Mesendoderm (in vitro differentiated cells): ENCODE data around the gene RGL1.
A peak's percentile ranks its signal among the peaks of the same experiment; 100 is the strongest.

Experiments
- DNase-seq: peaks from one replicate; pipeline ENCODE4 v3.0.0; 2013
- H2AK5ac ChIP-seq: 2 replicates; pipeline ENCODE4 v1.6.1; 2013; ENCODE audit warnings: low read length, inconsistent platforms
- H2BK120ac ChIP-seq: 2 replicates; pipeline ENCODE4 v1.6.1; 2013; ENCODE audit warnings: low read depth, mild to moderate bottlenecking, low read length, moderate library complexity, mixed read lengths
- H2BK15ac ChIP-seq: replicated peaks from 2 replicates; pipeline ENCODE4 v1.6.1; 2013; ENCODE audit warnings: low read depth, mild to moderate bottlenecking, moderate library complexity
- H2BK5ac ChIP-seq: 2 replicates; pipeline ENCODE4 v1.6.1; 2013; ENCODE audit warnings: low read length, inconsistent platforms
- H3K18ac ChIP-seq: 2 replicates; pipeline ENCODE4 v1.6.1; 2013; ENCODE audit warnings: mild to moderate bottlenecking, low read length, mixed read lengths
- H3K23ac ChIP-seq: one replicate; pipeline ENCODE4 v1.6.1; 2013; ENCODE audit warnings: low read length
- H3K27ac ChIP-seq: 2 replicates; pipeline ENCODE4 v1.5.1; 2013; ENCODE audit warnings: low read depth, mild to moderate bottlenecking, inconsistent platforms, low read length, moderate library complexity
- H3K27me3 ChIP-seq: 2 replicates; pipeline ENCODE4 v1.6.1; 2013; ENCODE audit warnings: low read length, control low read depth, mild to moderate bottlenecking, inconsistent platforms; ENCODE audit not compliant: insufficient read depth, poor library complexity
- H3K36me3 ChIP-seq: 2 replicates; pipeline ENCODE4 v1.6.1; 2013; ENCODE audit warnings: low read length, inconsistent platforms; ENCODE audit not compliant: control insufficient read depth, insufficient read depth
- H3K4ac ChIP-seq: one replicate; pipeline ENCODE4 v1.6.1; 2013; ENCODE audit warnings: low read depth, mild to moderate bottlenecking, low read length, moderate library complexity
- H3K4me1 ChIP-seq: 2 replicates; pipeline ENCODE4 v1.6.1; 2013; ENCODE audit warnings: low read depth, low read length, inconsistent platforms; ENCODE audit not compliant: control insufficient read depth
- H3K4me2 ChIP-seq: 2 replicates; pipeline ENCODE4 v1.6.1; 2013; ENCODE audit warnings: low read length
- H3K4me3 ChIP-seq: 2 replicates; pipeline ENCODE4 v1.5.1; 2013; ENCODE audit warnings: mild to moderate bottlenecking, low read length
- H3K56ac ChIP-seq: one replicate; pipeline ENCODE4 v1.6.1; 2013; ENCODE audit warnings: low read length
- H3K79me1 ChIP-seq: 2 replicates; pipeline ENCODE4 v1.6.1; 2013; ENCODE audit warnings: low read length, inconsistent platforms
- H3K79me2 ChIP-seq: 2 replicates; pipeline ENCODE4 v1.6.1; 2013; ENCODE audit warnings: mild to moderate bottlenecking, low read length; ENCODE audit not compliant: control insufficient read depth, insufficient read depth
- H3K9ac ChIP-seq: 2 replicates; pipeline ENCODE4 v1.6.1; 2013; ENCODE audit warnings: low read length, inconsistent platforms
- H4K5ac ChIP-seq: one replicate; pipeline ENCODE4 v1.6.1; 2013; ENCODE audit warnings: low read length
- H4K8ac ChIP-seq: one replicate; pipeline ENCODE4 v1.6.1; 2013; ENCODE audit warnings: low read depth, mild to moderate bottlenecking, control low read depth, low read length, moderate library complexity
- WGBS: extraction: QIAGEN DNeasy Blood & Tissue Kit; methylation state at CpG from one replicate; pipeline ENCODE4 v1.1.7; 2013; ENCODE audit warnings: low lambda C conversion rate, missing lambda C conversion rate; ENCODE audit not compliant: insufficient coverage; ENCODE audit errors: extremely low coverage; 5-methylcytosine and 5-hydroxymethylcytosine counted together

The RGL1 gene

GRCh38 chr1:183934314-183934713, 129.4 kb downstream of the RGL1 start:
- Histone ChIP-seq H4K5ac (no peak overlapping the region), H3K4me2 (no peak overlapping the region), H3K18ac (no peak overlapping the region), H2BK5ac (no peak overlapping the region), H2AK5ac (no peak overlapping the region), H2BK15ac (no peak overlapping the region), H3K4ac (no peak overlapping the region), H3K79me1 (no peaks in the 10 kb centered on the region), H2BK120ac (no peak overlapping the region), H4K8ac (no peak overlapping the region), H3K9ac (no peak overlapping the region), H3K27ac (no peak overlapping the region), H3K36me3 (no peaks in the 10 kb centered on the region), H3K4me1 (no peaks in the 10 kb centered on the region), H3K4me3 (no peak overlapping the region), H3K79me2 (no peaks in the 10 kb centered on the region), H3K56ac (no peak overlapping the region), H3K23ac (no peak overlapping the region), H3K27me3 (no peaks in the 10 kb centered on the region)
- no peak for DNase-seq
- no CpG with 5 or more reads among the region's 6 CpGs for WGBS

GRCh38 chr1:183936009-183936408, 131.1 kb downstream of the RGL1 start:
- no CpG with 5 or more reads among the region's 7 CpGs for WGBS
- DNase-seq, result no peak
- H3K27me3 ChIP-seq, result no peaks in the 10 kb centered on the region

GRCh38 chr1:183936791-183937190, 131.9 kb downstream of the RGL1 start:
- no peak for DNase-seq
- Histone ChIP-seq H3K56ac (no peak overlapping the region), H3K23ac (no peak overlapping the region), H4K5ac (no peak overlapping the region), H3K18ac (no peak overlapping the region), H2AK5ac (no peak overlapping the region), H3K79me2 (no peaks in the 10 kb centered on the region), H2BK15ac (no peak overlapping the region), H2BK120ac (no peak overlapping the region), H3K4ac (no peak overlapping the region), H3K9ac (no peak overlapping the region), H4K8ac (no peak overlapping the region), H3K4me1 (no peaks in the 10 kb centered on the region), H2BK5ac (no peak overlapping the region), H3K27ac (no peak overlapping the region), H3K4me3 (no peak overlapping the region), H3K27me3 (no peaks in the 10 kb centered on the region), H3K36me3 (no peaks in the 10 kb centered on the region), H3K4me2 (no peak overlapping the region), H3K79me1 (no peaks in the 10 kb centered on the region)
- no CpG with 5 or more reads among the region's 7 CpGs for WGBS

More at GRCh38 chr1:183936009-183936408, 131.1 kb downstream of the RGL1 start:
- no peaks in the 10 kb centered on the region for H3K4me1 ChIP-seq
- H4K8ac ChIP-seq, result no peak overlapping the region
- H3K4ac ChIP-seq, result no peak overlapping the region
- no peak overlapping the region for H2BK15ac ChIP-seq
- no peak overlapping the region for H2BK5ac ChIP-seq
- no peak overlapping the region for H3K4me2 ChIP-seq
- H3K27ac ChIP-seq, result no peak overlapping the region
- H2AK5ac ChIP-seq, result no peak overlapping the region
- H4K5ac ChIP-seq, result no peak overlapping the region
- H3K18ac ChIP-seq, result no peak overlapping the region
- no peak overlapping the region for H3K4me3 ChIP-seq
- no peak overlapping the region for H3K9ac ChIP-seq
- no peaks in the 10 kb centered on the region for H3K79me1 ChIP-seq
- H3K23ac ChIP-seq, result no peak overlapping the region
- no peaks in the 10 kb centered on the region for H3K36me3 ChIP-seq
- H3K56ac ChIP-seq, result no peak overlapping the region
- no peak overlapping the region for H2BK120ac ChIP-seq
- H3K79me2 ChIP-seq, result no peaks in the 10 kb centered on the region

- no CpG with 5 or more reads among the region's 11 CpGs for WGBS
- no peak overlapping the region for H3K56ac ChIP-seq
- no peak overlapping the region for H4K8ac ChIP-seq
- no peaks in the 10 kb centered on the region for H3K79me2 ChIP-seq
- H3K27ac ChIP-seq, result no peak overlapping the region
- no peaks in the 10 kb centered on the region for H3K36me3 ChIP-seq
- no peaks in the 10 kb centered on the region for H3K4me1 ChIP-seq
- DNase-seq, result no peak
- no peak overlapping the region for H3K18ac ChIP-seq
- no peak overlapping the region for H3K23ac ChIP-seq
- H2BK5ac ChIP-seq, result no peak overlapping the region
- no peak overlapping the region for H3K4me2 ChIP-seq
- no peak overlapping the region for H2AK5ac ChIP-seq
- H2BK120ac ChIP-seq, result no peak overlapping the region
- no peak overlapping the region for H3K4me3 ChIP-seq
- no peak overlapping the region for H2BK15ac ChIP-seq
- no peak overlapping the region for H3K4ac ChIP-seq
- H4K5ac ChIP-seq, result no peak overlapping the region
- H3K79me1 ChIP-seq, result no peaks in the 10 kb centered on the region
- no peaks in the 10 kb centered on the region for H3K27me3 ChIP-seq
- no peak overlapping the region for H3K9ac ChIP-seq
Observed at GRCh38 chr1:183937611-183938010, 132.7 kb downstream of the RGL1 start.

GRCh38 chr1:183941001-183941400, 136.1 kb downstream of the RGL1 start:
- Histone ChIP-seq H3K56ac (no peak overlapping the region), H3K4ac (no peak overlapping the region), H3K18ac (no peak overlapping the region), H3K36me3 (no peaks in the 10 kb centered on the region), H2BK120ac (no peak overlapping the region), H3K79me1 (no peaks in the 10 kb centered on the region), H2AK5ac (no peak overlapping the region), H4K5ac (no peak overlapping the region), H3K27me3 (no peaks in the 10 kb centered on the region), H2BK5ac (no peak overlapping the region), H3K79me2 (no peaks in the 10 kb centered on the region), H2BK15ac (no peak overlapping the region), H4K8ac (no peak overlapping the region), H3K23ac (no peak overlapping the region), H3K27ac (no peak overlapping the region), H3K4me1 (peaks cover 6% of the 10 kb centered on the region), H3K4me3 (no peak overlapping the region), H3K9ac (no peak overlapping the region), H3K4me2 (no peak overlapping the region)
- WGBS, result no CpG with 5 or more reads among the region's 5 CpGs
- no peak for DNase-seq

- Histone ChIP-seq H3K56ac (no peak overlapping the region), H2AK5ac (no peak overlapping the region), H3K18ac (no peak overlapping the region), H3K23ac (no peak overlapping the region), H3K4me1 (peaks cover 6% of the 10 kb centered on the region), H3K79me1 (no peaks in the 10 kb centered on the region), H3K4me3 (no peak overlapping the region), H2BK15ac (no peak overlapping the region), H3K79me2 (no peaks in the 10 kb centered on the region), H3K4me2 (no peak overlapping the region), H3K27me3 (no peaks in the 10 kb centered on the region), H4K8ac (no peak overlapping the region), H3K9ac (no peak overlapping the region), H2BK120ac (no peak overlapping the region), H3K27ac (no peak overlapping the region), H4K5ac (no peak overlapping the region), H3K36me3 (no peaks in the 10 kb centered on the region), H2BK5ac (no peak overlapping the region), H3K4ac (no peak overlapping the region)
- WGBS, result no CpG with 5 or more reads among the region's 5 CpGs
- DNase-seq, result peak; percentile 19
Observed at GRCh38 chr1:183942933-183943693, 138.2 kb downstream of the RGL1 start.
